Retinal pigment epithelial cell (primary cell): ENCODE measurements around the gene ZNF530.
A peak's percentile ranks its signal among the peaks of the same experiment; 100 is the strongest.

Experiments used
- DNase-seq: peaks from one replicate; pipeline ENCODE4 v3.0.0-alpha.2; 2010; ENCODE audit warnings: low read depth
- H3K4me3 ChIP-seq: 2 replicates; pipeline ENCODE4 v1.5.1; 2011; ENCODE audit warnings: mild to moderate bottlenecking, low read length, control low read depth, moderate library complexity
- TF ChIP-seq, protein P1 (sequence below): conservative IDR thresholded peaks from 2 replicates; pipeline ENCODE4 v1.5.1; 2011; ENCODE audit warnings: low read depth, low read length, control low read depth, inconsistent platforms

The ZNF530 gene

DNA sequence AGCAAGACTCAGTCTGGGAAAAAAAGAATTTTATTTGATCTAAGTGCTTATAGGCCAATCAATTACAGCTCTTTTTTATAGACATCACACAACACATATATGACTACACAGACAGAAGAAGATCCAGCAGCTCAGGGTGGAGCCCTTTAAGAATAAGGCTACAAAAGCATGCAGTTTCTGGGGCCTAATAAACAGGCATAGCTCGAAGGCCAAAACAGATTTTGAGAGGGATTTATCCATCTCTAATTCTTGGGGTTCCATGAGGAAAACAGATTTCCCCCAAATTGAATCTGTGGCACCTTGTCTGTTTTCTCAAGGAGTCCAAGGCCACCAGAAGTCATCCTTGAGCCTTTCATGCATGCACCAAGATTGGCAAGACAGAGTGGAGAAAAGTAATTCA is 36.1 kb upstream of the ZNF530 start:
- TF ChIP-seq, protein P1, sequence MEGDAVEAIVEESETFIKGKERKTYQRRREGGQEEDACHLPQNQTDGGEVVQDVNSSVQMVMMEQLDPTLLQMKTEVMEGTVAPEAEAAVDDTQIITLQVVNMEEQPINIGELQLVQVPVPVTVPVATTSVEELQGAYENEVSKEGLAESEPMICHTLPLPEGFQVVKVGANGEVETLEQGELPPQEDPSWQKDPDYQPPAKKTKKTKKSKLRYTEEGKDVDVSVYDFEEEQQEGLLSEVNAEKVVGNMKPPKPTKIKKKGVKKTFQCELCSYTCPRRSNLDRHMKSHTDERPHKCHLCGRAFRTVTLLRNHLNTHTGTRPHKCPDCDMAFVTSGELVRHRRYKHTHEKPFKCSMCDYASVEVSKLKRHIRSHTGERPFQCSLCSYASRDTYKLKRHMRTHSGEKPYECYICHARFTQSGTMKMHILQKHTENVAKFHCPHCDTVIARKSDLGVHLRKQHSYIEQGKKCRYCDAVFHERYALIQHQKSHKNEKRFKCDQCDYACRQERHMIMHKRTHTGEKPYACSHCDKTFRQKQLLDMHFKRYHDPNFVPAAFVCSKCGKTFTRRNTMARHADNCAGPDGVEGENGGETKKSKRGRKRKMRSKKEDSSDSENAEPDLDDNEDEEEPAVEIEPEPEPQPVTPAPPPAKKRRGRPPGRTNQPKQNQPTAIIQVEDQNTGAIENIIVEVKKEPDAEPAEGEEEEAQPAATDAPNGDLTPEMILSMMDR: no peak
- H3K4me3 ChIP-seq: no peak overlapping the region
- DNase-seq: no peak

DNA sequence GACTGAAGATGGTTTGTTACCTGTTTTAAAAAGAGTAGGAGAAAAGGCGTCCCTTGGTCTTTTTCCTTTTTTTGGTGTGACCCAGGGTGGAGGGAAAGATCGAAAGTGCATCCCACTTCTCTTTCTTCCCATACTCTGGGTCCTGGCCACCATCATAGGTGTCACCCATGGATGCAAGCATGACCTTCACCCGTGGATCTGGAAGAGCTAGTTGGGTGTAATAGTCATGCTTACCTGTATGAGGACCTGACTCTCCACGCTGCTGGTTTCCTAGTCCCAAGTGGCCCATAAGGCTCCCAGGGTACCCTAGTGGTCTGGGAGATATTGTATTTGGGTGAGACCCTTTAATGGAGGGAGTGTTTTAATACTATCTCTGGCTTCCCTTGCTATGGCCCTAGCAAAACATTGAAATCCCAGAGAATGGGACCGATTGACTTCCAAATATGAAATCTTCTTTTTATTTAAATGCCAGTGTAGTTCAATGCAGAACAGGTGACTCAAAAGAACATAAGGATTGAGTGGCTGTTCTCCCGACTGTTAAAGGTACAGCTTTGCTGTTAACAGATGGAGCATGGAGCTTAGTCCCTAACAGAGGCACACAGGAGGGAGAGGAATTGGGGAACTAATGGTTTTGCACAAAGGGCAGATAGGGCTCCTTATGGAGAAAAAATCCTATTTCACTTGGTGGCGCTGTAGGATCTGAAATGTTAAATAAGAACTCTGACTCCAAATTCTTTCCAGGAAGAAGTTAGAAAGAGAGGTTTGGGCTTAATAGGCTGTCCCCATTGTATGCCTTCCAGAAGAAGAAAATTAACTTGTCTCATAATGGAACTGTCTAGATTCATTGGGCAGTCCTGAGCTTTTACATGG is 33.1 kb upstream of the ZNF530 start:
- no peak for DNase-seq
- no peak overlapping the region for H3K4me3 ChIP-seq
- TF ChIP-seq, protein P1: no peak

DNA sequence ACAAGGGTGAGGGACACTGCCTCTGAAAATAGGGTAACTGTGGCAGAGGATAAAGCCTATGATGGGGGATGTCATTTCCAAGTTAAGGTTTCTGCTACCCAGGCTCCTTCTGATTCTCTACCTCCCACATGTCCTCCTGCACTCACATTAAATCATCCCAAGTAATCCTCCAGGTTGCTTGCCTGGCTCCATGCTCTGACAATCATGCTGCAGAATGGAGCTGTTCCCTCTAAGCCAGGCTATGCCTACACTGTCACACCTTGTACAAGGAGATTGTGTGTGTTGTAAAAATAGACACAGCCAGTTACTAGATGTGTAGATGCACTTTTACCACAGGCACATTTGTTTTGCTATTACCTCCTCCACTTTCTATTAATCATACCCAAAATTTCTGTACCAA is 29.0 kb upstream of the ZNF530 start:
- H3K4me3 ChIP-seq: no peak overlapping the region
- TF ChIP-seq, protein P1: no peak
- DNase-seq: no peak

DNA sequence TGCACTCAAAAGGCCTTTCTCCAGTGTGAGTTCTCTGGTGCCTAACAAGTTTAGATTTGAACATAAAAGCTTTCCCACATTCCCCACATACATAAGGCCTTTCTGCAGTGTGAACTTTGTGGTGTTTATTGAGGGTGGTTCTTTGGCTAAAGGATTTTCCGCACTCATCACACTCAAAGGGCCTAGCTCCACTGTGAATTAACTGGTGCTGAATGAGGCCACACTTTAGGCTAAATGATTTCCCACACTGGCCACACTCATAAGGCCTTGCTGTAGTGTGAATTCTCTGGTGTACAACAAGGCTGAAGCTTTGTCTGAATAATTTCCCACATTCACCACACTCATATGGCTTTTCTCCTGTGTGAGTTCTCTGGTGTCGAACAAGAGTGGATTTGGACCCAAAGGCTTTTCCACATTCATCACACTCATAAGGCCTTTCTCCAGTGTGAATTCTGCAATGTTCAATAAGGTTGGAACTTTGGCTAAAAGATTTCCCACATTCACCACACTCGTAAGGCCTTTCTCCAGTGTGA is 27.2 kb upstream of the ZNF530 start:
- no peak overlapping the region for H3K4me3 ChIP-seq
- DNase-seq: no peak
- TF ChIP-seq, protein P1: no peak

DNA sequence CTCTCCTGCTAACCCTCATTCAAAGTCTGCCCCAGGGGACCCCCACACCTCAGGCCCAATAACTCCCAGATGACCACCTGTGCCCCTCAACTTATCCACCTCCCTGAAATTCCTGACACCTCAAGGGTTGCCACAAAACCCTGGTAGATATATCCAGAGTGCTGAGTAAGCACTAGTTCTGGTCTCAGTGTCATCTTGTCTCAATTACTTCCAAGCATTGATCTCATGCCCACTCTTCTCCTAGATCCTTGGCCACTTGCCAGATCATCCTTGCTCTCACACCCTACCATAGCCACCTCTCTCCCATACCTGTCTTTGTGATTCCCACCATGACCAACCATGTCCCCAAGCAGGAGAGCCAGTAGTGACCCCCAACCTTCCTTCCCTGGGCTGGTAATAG is 23.0 kb upstream of the ZNF530 start:
- DNase-seq: no peak
- H3K4me3 ChIP-seq: no peak overlapping the region
- TF ChIP-seq, protein P1: no peak

DNA sequence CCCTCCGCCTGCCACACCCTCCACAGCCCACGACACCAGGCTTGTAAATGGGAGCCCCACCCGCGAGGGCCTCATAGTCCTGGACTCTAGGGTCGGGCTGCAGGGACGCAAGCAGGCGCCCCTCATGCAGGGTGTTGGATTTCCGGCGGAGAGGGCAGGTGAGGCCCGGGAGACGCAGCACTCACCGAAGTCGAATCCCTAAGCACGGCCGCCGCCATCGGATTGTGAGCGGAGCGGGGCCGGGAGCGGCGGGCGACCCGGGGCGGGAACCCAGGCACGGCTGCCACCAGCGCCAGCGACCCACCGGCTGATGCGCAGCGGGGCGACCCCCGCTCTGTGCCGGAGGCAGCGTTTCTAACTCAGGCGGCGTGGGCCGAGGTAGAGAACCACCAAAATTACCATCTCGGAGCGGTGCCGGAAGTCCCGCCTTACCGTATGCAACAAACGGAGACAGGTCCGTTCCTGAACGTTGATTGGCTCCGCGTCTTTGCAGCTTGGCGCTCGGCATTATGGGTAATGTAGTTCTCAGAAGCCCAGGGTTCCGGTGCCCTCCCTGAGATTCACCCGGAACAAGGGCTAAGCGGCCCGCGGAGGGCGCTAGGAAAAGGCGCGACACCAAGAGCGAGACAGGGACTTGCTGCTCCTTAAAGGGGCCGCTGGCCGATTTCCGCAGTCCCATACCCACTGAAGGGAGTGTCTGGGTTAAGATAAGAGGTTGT is 21.0 kb upstream of the ZNF530 start, which contains the start of gene ZNF416:
TSS of gene ZNF416 (minus strand) at position 425 of the 719 bp plus-strand sequence. CDS start at position 218, 207 bp downstream.
- peak; percentile 92 for DNase-seq

More for the DNA sequence above, 21.0 kb upstream of the ZNF530 start, which contains the start of gene ZNF416:
- peak within 1 kb of the TSS; percentile 75 for H3K4me3 ChIP-seq
- TF ChIP-seq, protein P1: peak; percentile 22
